Measurements from ENCODE around the gene HBA1.
"Not testable (repeated sequence)": the region's sequence is repeated elsewhere in the genome, so short reads cannot be mapped to it uniquely, and the experiment has no call there.

Gene HBA1

DNA sequence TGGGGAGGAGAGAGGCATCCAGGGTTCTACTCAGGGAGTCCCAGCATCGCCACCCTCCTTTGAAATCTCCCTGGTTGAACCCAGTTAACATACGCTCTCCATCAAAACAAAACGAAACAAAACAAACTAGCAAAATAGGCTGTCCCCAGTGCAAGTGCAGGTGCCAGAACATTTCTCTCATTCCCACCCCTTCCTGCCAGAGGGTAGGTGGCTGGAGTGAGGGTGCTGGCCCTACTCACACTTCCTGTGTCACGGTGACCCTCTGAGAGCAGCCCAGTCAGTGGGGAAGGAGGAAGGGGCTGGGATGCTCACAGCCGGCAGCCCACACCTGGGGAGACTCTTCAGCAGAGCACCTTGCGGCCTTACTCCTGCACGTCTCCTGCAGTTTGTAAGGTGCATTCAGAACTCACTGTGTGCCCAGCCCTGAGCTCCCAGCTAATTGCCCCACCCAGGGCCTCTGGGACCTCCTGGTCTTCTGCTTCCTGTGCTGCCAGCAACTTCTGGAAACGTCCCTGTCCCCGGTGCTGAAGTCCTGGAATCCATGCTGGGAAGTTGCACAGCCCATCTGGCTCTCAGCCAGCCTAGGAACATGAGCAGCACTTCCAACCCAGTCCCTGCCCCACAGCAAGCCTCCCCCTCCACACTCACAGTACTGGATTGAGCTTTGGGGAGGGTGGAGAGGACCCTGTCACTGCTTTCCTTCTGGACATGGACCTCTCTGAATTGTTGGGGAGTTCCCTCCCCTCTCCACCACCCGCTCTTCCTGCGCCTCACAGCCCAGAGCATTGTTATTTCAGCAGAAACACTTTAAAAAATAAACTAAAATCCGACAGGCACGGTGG, 2.3 kb upstream of the HBA1 start:
- DNase-seq (ENCODE audit: low spot score) = not testable (repeated sequence)

DNA sequence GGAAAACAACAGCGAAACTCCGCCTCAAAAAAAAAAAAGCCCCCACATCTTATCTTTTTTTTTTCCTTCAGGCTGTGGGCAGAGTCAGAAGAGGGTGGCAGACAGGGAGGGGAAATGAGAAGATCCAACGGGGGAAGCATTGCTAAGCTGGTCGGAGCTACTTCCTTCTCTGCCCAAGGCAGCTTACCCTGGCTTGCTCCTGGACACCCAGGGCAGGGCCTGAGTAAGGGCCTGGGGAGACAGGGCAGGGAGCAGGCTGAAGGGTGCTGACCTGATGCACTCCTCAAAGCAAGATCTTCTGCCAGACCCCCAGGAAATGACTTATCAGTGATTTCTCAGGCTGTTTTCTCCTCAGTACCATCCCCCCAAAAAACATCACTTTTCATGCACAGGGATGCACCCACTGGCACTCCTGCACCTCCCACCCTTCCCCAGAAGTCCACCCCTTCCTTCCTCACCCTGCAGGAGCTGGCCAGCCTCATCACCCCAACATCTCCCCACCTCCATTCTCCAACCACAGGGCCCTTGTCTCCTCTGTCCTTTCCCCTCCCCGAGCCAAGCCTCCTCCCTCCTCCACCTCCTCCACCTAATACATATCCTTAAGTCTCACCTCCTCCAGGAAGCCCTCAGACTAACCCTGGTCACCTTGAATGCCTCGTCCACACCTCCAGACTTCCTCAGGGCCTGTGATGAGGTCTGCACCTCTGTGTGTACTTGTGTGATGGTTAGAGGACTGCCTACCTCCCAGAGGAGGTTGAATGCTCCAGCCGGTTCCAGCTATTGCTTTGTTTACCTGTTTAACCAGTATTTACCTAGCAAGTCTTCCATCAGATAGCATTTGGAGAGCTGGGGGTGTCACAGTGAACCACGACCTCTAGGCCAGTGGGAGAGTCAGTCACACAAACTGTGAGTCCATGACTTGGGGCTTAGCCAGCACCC, 1.2 kb upstream of the HBA1 start:
- no peak for DNase-seq (ENCODE audit: low spot score)

DNA sequence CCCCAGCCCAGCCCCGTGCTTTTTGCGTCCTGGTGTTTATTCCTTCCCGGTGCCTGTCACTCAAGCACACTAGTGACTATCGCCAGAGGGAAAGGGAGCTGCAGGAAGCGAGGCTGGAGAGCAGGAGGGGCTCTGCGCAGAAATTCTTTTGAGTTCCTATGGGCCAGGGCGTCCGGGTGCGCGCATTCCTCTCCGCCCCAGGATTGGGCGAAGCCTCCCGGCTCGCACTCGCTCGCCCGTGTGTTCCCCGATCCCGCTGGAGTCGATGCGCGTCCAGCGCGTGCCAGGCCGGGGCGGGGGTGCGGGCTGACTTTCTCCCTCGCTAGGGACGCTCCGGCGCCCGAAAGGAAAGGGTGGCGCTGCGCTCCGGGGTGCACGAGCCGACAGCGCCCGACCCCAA, 474 bp upstream of the HBA1 start:
- DNase-seq (ENCODE audit: low spot score) = not testable (repeated sequence)

DNA sequence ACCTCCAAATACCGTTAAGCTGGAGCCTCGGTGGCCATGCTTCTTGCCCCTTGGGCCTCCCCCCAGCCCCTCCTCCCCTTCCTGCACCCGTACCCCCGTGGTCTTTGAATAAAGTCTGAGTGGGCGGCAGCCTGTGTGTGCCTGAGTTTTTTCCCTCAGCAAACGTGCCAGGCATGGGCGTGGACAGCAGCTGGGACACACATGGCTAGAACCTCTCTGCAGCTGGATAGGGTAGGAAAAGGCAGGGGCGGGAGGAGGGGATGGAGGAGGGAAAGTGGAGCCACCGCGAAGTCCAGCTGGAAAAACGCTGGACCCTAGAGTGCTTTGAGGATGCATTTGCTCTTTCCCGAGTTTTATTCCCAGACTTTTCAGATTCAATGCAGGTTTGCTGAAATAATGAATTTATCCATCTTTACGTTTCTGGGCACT, 928 bp downstream of the HBA1 start:
- no peak for DNase-seq (ENCODE audit: low spot score)

DNA sequence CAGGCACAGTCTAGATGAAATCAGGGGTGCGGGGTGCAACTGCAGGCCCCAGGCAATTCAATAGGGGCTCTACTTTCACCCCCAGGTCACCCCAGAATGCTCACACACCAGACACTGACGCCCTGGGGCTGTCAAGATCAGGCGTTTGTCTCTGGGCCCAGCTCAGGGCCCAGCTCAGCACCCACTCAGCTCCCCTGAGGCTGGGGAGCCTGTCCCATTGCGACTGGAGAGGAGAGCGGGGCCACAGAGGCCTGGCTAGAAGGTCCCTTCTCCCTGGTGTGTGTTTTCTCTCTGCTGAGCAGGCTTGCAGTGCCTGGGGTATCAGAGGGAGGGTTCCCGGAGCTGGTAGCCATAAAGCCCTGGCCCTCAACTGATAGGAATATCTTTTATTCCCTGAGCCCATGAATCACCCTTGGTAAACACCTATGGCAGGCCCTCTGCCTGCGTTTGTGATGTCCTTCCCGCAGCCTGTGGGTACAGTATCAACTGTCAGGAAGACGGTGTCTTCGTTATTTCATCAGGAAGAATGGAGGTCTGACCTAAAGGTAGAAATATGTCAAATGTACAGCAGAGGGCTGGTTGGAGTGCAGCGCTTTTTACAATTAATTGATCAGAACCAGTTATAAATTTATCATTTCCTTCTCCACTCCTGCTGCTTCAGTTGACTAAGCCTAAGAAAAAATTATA, 1.6 kb downstream of the HBA1 start:
- DNase-seq (ENCODE audit: low spot score) = no peak

DNA sequence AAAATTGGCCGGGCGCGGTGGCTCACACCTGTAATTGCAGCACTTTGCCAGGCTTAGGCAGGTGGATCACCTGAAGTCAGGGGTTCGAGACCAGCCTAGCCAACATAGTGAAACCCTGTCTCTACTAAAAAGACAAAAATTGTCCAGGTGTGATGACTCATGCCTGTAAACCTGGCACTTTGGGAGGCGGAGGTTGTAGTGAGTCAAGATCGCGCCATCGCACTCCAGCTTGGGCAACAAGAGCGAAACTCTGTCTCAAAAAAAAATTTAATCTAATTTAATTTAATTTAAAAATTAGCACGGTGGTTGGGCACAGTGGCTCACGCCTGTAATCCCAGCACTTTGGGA, 2.2 kb downstream of the HBA1 start:
- no peak for DNase-seq (ENCODE audit: low spot score)

DNA sequence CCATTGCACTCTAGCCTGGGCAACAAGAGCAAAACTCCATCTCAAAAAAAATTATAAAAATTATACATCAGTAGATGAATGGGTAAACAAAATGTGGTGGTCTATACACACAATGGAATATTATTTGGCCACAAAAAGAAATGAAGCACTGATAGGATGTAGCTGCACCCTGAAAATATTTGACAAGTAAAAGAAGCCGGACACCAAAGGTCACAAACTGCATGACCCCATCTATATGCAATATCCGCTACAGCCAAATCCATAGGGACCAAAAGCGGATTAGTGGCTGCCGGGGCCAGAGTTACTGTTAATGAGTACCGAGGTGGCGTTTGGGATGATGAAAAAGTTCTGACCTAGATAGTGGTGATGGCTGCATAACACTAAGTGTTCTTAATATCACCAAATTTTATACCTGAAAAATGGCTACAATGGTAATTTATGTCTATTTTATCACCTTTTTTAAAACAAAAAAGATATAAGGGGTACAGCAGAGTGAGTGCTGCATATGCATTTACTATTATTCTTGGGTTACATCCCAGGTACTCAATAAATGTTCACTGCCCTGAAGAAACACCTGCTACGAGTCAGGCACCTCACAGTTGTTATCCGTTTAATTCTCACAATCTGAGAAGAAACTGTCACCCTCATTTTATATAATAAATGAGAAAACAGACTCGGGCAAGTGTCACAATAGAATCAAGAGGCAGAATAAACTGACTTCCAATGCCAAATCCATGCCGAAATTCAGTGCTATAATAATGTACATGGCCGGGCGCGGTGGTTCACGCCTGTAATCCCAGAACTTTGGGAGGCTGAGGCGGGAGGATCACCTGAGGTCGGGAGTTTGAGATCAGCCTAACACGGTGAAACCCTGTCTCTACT, 3.0 kb downstream of the HBA1 start:
- no peak for DNase-seq (ENCODE audit: low spot score)

DNA sequence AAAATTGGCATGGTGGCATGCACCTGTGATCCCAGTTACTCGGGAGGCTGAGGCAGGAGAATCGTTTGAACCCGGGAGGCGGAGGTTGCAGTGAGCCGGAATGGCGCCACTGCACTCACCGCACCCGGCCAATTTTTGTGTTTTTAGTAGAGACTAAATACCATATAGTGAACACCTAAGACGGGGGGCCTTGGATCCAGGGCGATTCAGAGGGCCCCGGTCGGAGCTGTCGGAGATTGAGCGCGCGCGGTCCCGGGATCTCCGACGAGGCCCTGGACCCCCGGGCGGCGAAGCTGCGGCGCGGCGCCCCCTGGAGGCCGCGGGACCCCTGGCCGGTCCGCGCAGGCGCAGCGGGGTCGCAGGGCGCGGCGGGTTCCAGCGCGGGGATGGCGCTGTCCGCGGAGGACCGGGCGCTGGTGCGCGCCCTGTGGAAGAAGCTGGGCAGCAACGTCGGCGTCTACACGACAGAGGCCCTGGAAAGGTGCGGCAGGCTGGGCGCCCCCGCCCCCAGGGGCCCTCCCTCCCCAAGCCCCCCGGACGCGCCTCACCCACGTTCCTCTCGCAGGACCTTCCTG, 3.7 kb downstream of the HBA1 start, which contains the start of gene HBQ1:
HBQ1 (plus strand) TSS at position 359 of the 575 bp plus-strand sequence; CDS start at position 387, 28 bp downstream.
- peak; percentile 57 for DNase-seq (ENCODE audit: low spot score)

DNA sequence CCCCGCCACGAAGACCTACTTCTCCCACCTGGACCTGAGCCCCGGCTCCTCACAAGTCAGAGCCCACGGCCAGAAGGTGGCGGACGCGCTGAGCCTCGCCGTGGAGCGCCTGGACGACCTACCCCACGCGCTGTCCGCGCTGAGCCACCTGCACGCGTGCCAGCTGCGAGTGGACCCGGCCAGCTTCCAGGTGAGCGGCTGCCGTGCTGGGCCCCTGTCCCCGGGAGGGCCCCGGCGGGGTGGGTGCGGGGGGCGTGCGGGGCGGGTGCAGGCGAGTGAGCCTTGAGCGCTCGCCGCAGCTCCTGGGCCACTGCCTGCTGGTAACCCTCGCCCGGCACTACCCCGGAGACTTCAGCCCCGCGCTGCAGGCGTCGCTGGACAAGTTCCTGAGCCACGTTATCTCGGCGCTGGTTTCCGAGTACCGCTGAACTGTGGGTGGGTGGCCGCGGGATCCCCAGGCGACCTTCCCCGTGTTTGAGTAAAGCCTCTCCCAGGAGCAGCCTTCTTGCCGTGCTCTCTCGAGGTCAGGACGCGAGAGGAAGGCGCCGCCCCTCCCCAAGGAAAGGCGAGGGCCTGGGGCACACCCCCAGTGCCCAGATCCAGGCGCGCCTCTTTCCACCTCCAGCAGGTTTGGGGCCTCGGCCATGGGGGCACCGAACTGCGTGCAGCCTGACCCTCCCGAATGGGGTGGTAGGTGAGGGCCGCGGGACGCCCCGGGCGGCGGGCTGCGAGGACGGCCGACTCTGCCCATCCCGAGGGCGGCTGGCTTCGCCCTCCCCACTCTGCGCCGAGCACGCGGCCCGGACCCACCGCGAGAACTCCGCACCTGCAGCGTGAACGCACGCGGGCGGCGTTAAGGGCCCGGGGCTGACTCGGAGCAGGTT, 4.4 kb downstream of the HBA1 start:
- DNase-seq (ENCODE audit: low spot score) = peak; percentile 86

DNA sequence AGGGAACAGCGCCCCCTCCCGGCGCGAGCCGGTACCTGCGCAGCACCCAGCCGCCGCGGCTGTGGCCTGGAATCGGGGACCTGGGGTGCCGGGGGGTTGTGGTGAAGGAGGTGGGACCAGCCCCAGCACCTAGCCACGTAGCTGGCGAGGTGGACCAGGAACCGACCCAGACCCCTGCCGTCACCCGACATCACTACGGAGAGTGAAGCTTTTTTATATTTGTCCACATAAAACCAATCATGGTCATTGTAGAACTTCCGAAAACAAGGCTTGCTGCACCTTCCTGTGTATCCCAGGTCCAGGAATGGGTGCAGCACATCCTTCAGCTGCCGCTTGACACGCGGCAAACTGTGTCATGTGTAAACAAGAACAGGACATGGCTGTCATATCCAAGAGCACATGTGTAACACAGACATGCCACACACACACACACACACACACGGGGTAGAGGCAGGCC, 5.1 kb downstream of the HBA1 start:
- DNase-seq (ENCODE audit: low spot score) = no peak

DNA sequence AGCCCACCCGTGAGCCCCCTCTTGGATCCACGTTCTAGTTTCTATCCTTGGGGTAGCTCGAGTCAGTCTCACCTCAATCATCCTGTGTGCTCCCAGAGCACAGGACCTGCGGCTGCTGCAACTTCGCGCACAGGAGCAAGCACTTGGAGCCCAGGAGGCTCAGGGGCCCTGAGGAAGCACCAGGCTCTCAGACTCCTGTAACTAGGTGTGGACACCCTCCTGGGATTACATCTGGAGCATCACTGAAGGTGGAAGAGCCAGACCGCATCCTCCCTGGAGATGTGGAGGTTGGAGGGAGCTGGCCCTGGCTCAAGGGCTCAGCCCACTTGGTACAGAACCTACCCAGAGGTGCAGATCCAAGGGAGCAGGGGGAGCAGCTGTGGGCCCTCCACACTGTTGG, 6.5 kb downstream of the HBA1 start:
- no peak for DNase-seq (ENCODE audit: low spot score)

DNA sequence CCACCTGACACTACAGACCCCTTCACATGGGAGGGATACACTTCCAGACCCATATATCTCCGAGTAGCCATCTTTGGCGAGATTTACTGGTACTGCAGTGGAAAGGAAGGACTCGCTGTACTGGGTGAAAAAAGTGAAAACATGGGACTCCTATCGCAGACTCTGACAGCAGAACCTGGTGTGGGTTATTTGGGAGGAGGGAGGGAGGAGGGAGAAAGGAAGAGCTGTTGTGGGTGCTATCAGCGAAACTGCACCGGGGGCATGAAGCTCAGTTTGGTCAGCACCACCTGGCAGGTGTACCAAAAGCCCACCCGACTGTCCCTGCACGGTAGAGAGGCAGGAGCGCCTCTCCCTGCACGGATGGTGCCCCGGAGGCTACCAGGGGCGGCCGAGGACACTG, 8.7 kb downstream of the HBA1 start:
- no peak for DNase-seq (ENCODE audit: low spot score)

DNA sequence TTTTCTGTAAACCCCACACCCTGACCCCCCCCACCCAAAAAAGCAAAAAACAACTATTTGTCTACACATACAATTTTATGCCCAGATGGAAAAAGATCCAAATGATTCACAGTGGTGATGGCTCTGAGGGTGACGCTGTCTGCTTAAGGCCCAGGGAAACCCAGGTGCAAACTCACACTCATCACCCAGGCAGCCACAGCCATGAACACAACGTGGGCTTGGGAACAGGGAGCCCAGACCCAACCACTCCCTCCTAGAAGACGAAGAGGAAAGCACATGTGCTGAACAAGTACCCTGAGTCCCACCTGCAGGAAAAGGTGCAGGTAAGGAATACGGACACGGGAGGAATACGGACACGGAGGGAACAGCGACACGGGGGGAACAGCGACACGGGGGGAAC, 9.2 kb downstream of the HBA1 start:
- DNase-seq (ENCODE audit: low spot score) = no peak

DNA sequence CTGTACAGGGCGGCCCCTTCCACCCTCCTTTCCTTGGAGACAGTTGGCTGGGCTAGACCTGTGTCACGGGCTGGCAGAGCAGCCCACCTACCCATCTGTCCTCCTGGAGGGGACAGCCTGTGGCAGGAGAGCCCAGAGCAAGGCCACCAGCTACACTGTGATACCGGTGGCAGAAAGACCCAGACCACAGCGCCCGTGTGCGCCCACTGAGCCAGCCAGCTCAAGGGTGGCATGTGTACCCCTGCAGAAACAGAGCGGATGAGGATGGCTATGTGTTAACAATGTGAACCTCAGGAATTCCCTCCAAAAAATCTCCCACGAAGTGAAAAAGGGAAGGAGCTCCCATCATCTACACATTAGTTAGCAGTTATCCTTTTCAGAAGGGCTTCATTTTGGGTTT, 10.8 kb downstream of the HBA1 start:
- DNase-seq (ENCODE audit: low spot score) = no peak

DNA sequence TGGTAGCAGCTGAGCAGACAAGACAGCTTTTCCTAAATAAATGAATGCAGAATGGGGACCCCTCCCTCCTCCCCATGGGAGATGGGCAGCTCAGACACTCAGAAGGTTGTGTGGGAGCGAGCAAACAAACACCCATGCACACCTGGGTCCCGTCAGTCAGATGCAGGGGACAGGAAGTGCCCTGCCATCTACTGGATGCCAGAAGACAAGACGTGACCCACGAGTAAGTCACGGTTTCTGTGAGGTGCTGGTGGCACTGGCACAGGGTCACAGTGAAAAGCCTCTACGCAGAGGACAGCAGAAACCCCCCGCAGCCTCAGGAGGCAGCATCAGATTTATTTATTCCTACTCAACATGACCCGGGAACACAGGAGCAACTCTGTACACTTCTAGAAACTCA, 12.2 kb downstream of the HBA1 start:
- no peak for DNase-seq (ENCODE audit: low spot score)

DNA sequence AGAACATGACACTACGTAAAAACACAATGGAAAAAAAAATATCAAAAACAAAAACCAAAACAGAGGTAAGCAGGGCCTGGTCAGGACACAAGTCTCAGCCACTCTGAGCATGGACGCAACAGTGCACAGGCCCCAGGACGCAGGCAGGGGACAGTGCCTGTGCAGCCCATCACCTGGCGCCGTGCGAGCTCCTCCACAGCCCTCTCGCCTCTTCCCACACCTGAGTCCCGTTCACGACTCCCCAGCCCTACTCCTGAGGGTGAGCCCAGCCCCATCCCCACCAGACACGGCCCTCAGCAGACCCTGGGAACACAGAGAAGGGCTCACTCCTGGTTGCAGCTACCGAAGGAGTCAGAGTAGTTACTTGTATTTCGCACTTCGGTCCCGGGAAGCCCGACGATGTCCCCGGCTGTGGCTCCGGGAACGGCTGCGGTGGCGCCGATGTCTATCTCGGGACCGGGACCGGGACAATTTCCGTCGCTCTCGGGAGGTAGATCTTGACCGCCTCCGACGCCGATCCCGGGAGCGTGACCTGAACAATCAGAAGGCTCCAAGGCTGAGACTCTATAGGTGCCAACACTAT, 13.2 kb downstream of the HBA1 start:
- no peak for DNase-seq (ENCODE audit: low spot score)

DNA sequence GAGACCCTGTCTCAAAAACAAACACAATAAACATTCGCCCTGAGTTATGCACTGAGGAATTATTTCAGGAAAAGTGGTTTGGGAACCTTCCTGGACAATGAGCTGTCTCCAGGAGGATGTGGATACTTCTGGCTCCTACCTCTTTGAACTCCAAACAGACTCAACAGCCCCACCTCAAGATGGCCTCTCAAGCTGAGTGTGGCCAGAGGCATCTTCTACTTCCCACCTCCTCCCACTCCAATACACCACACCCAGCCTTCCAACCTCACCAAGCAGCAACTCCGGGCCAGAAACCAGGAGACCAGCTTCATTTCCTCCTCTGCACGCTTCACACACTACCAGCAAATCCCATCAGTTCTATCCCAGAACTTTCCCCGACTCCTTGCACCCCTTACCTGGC, 15.4 kb downstream of the HBA1 start:
- DNase-seq (ENCODE audit: low spot score) = no peak

DNA sequence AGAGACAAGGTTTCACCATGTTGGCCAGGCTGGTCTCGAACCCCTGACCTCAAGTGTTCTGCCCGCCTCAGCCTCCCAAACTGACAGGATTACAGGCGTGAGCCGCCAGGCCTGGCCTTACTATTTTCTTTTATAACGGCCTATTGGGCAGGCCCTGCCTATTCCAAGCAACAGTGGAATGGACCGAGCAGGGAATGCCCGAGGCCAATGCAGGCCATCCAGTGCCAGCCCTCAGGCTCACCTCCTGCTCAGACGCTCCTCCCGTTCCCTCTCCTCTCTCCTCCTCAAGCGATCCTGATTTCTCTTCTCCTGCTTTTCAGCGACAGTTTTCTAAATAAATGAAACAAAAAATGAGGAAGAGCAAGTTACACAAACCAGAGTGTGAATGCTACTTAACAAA, 16.2 kb downstream of the HBA1 start:
- no peak for DNase-seq (ENCODE audit: low spot score)

DNA sequence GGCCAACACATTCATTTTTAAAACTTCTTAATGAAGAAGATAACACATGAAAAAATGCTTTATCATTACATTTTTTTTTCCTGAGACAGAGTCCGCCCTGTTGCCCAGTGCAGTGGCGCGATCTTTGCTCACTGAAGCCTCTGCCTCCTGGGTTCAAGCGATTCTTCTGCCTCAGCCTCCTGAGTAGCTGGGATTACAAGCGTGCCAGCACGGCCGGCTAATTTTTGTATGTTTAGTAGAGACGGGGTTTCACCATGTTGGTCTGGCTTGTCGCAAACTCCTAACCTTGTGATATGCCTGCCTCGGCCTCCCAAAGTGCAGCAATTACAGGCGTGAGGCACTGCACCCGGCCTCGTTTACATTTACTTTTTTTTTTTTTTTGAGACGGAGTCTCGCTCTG, 17.0 kb downstream of the HBA1 start:
- no peak for DNase-seq (ENCODE audit: low spot score)
